ENCODE results near the gene DOK5.
"Not testable (repeated sequence)": the region's sequence is repeated elsewhere in the genome, so short reads cannot be mapped to it uniquely, and the experiment has no call there.

Gene DOK5

GRCh38 chr20:54475334-54476168, at the start of gene DOK5:
Gene DOK5, plus strand, starts transcription at chr20:54475593. Its CDS starts 354 bp downstream, at chr20:54475947.
- DNase-seq, result no peak

GRCh38 chr20:54429364-54429763, 46.0 kb upstream of the DOK5 start:
- DNase-seq, result no peak

- DNase-seq, result peak; percentile 25
Observed at GRCh38 chr20:54431156-54431944, 44.0 kb upstream of the DOK5 start.

GRCh38 chr20:54432966-54433365, 42.4 kb upstream of the DOK5 start:
- no peak for DNase-seq

- DNase-seq, result no peak
Observed at GRCh38 chr20:54433636-54434035, 41.8 kb upstream of the DOK5 start.

GRCh38 chr20:54434196-54434595, 41.2 kb upstream of the DOK5 start:
- DNase-seq, result no peak

GRCh38 chr20:54435015-54435414, 40.4 kb upstream of the DOK5 start:
- no peak for DNase-seq

- not testable (repeated sequence) for DNase-seq
Observed at GRCh38 chr20:54436410-54436809, 39.0 kb upstream of the DOK5 start.

GRCh38 chr20:54438166-54438565, 37.2 kb upstream of the DOK5 start:
- DNase-seq, result no peak

- no peak for DNase-seq
Observed at GRCh38 chr20:54450207-54450606, 25.2 kb upstream of the DOK5 start.

GRCh38 chr20:54451171-54451570, 24.2 kb upstream of the DOK5 start:
- DNase-seq, result no peak

- no peak for DNase-seq
Observed at GRCh38 chr20:54452277-54452676, 23.1 kb upstream of the DOK5 start.

GRCh38 chr20:54454982-54455381, 20.4 kb upstream of the DOK5 start:
- no peak for DNase-seq

- DNase-seq, result no peak
Observed at GRCh38 chr20:54456423-54456822, 19.0 kb upstream of the DOK5 start.

GRCh38 chr20:54456961-54457360, 18.4 kb upstream of the DOK5 start:
- no peak for DNase-seq

- DNase-seq, result no peak
Observed at GRCh38 chr20:54458219-54458618, 17.2 kb upstream of the DOK5 start.

GRCh38 chr20:54459279-54459678, 16.1 kb upstream of the DOK5 start:
- no peak for DNase-seq

- DNase-seq, result no peak
Observed at GRCh38 chr20:54464003-54464402, 11.4 kb upstream of the DOK5 start.

GRCh38 chr20:54466127-54466526, 9.3 kb upstream of the DOK5 start:
- DNase-seq, result no peak

- no peak for DNase-seq
Observed at GRCh38 chr20:54467622-54468021, 7.8 kb upstream of the DOK5 start.

GRCh38 chr20:54468082-54468481, 7.3 kb upstream of the DOK5 start:
- no peak for DNase-seq

GRCh38 chr20:54469293-54469692, 6.1 kb upstream of the DOK5 start:
- DNase-seq, result no peak

GRCh38 chr20:54469952-54470351, 5.4 kb upstream of the DOK5 start:
- no peak for DNase-seq

GRCh38 chr20:54470697-54471096, 4.7 kb upstream of the DOK5 start:
- DNase-seq, result no peak

Data from NCI-H2171 (cell line).